Body of pancreas (tissue), 4 donors: ENCODE results near the gene IL1A.
"Not testable (repeated sequence)": the region's sequence is repeated elsewhere in the genome, so short reads cannot be mapped to it uniquely, and the experiment has no call there.

Experiments used
- CTCF ChIP-seq, 7 experiments: fragments of 450-650 bp in 4 of 7; fragments of 200-600 bp in 3 of 7; sonication (generic) in 3 of 7; IDR thresholded peaks; one replicate each; pipeline ENCODE4 v1.5.1; 2016 to 2019; ENCODE audit warnings: antibody characterized with exemption in 7 of 7
- POLR2A ChIP-seq, 3 donors: fragments of 450-650 bp; IDR thresholded peaks; one replicate each; pipeline ENCODE4 v1.6.1; 2016; ENCODE audit warnings: antibody characterized with exemption in 3 of 3, mild to moderate bottlenecking in 2 of 3

DNA sequence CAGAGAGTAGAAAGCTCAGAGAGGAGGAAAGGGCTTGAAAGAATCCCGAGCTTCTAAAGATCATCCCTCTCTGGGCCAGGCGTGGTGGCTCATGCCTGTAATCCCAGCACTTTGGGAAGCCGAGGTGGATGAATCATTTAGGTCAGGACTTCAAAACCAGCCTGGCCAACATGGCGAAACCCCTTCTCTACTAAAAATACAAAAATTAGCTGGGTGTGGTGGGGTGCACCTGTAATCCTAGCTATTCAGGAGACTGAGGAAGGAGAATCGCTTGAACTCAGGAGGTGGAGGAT, 49.3 kb upstream of the IL1A start:
- not testable (repeated sequence) for TF ChIP-seq CTCF, POLR2A (IDR thresholded peaks at IDR 0.05)
